ENCODE data around the gene SERP2.

DNA sequence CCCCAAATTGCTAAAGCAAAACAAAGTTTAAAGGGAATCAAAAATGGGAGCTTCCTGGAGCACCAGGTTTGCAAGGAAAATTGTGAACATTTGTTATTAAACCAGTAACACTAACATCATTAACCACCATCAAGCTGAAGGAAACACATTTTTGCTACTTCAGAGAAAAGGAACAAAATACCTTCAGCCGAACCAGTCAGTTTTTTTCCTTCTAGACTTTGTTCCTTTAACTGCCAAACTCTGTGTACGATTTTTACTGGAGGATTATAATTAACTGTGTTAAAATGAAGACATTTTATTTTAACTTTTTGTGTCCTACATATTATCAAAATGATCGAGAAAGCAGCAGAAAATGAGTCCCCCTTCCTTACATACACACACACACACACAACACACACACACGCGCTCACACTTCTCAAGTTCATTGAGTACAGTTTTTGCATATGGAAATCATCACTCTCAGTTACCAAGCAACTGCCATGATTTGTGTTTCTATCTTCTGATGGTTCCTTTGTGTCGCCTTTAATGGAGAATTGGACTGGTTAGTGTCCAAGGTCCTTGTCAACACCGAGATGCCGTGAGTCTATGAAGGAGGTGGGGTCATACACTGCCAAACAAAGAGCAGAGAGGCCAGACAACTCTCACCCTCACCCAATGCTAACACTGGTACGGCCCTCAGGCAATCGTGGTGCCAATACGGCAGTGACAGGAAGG lies 9.8 kb upstream of the SERP2 start:
- TF ChIP-seq, protein P1, sequence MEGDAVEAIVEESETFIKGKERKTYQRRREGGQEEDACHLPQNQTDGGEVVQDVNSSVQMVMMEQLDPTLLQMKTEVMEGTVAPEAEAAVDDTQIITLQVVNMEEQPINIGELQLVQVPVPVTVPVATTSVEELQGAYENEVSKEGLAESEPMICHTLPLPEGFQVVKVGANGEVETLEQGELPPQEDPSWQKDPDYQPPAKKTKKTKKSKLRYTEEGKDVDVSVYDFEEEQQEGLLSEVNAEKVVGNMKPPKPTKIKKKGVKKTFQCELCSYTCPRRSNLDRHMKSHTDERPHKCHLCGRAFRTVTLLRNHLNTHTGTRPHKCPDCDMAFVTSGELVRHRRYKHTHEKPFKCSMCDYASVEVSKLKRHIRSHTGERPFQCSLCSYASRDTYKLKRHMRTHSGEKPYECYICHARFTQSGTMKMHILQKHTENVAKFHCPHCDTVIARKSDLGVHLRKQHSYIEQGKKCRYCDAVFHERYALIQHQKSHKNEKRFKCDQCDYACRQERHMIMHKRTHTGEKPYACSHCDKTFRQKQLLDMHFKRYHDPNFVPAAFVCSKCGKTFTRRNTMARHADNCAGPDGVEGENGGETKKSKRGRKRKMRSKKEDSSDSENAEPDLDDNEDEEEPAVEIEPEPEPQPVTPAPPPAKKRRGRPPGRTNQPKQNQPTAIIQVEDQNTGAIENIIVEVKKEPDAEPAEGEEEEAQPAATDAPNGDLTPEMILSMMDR (IDR thresholded peaks at IDR 0.05 in 2 of 3, conservative IDR thresholded peaks at IDR 0.05 in 1 of 3; ENCODE audit: control insufficient read depth in 2 of 3, extremely low read depth in 1 of 3, insufficient read depth in 1 of 3, low read depth in 3 of 3, low read length in 3 of 3): no peak
- TF ChIP-seq, protein P2, sequence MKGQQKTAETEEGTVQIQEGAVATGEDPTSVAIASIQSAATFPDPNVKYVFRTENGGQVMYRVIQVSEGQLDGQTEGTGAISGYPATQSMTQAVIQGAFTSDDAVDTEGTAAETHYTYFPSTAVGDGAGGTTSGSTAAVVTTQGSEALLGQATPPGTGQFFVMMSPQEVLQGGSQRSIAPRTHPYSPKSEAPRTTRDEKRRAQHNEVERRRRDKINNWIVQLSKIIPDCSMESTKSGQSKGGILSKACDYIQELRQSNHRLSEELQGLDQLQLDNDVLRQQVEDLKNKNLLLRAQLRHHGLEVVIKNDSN (IDR thresholded peaks at IDR 0.05; ENCODE audit: borderline replicate concordance, extremely low read length, insufficient read depth, low read depth, low read length): no peak
- TF ChIP-seq POLR2A (IDR thresholded peaks at IDR 0.05; ENCODE audit: low read depth, low read length): no peak
- TF ChIP-seq ZZZ3 (IDR thresholded peaks at IDR 0.05; ENCODE audit: control insufficient read depth, insufficient read length, low read depth): no peak

Measured in GM12878 (cell line).